LNCAP (cell line): ENCODE measurements around the gene ARHGAP45.

Source experiments
- CTCF ChIP-seq: fragments of 450-650 bp; IDR thresholded peaks from 2 replicates; pipeline ENCODE4 v1.5.1; 2017; ENCODE audit warnings: mild to moderate bottlenecking

The ARHGAP45 gene

GRCh38 chr19:1025960-1026782 is 40.8 kb upstream of the ARHGAP45 start, which contains the start of gene CNN2:
CNN2 (plus strand) TSS chr19:1026608; CDS start chr19:1026662, 54 bp downstream.
- no peak for TF ChIP-seq CTCF

GRCh38 chr19:1026783-1027649 is 40.0 kb upstream of the ARHGAP45 start:
- TF ChIP-seq CTCF = no peak

- no peak for TF ChIP-seq CTCF
These were observed 39.3 kb upstream of the ARHGAP45 start for GRCh38 chr19:1027650-1028061.

- no peak for TF ChIP-seq CTCF
These were observed 38.7 kb upstream of the ARHGAP45 start for GRCh38 chr19:1028062-1028926.

GRCh38 chr19:1032264-1032867 is 34.6 kb upstream of the ARHGAP45 start:
- TF ChIP-seq CTCF = no peak

GRCh38 chr19:1035998-1036621 is 30.9 kb upstream of the ARHGAP45 start:
- no peak for TF ChIP-seq CTCF
